Activated CD8-positive, alpha-beta memory T cell treated with anti-CD3 and anti-CD28 coated beads, Interleukin-2, amount 50 U/mL, for 4 hours (primary cell): ENCODE data around the gene CNN2.

Source experiments
- DNase-seq: peaks from one replicate; pipeline ENCODE4 v3.0.0-alpha.2; 2020

The CNN2 gene

DNA sequence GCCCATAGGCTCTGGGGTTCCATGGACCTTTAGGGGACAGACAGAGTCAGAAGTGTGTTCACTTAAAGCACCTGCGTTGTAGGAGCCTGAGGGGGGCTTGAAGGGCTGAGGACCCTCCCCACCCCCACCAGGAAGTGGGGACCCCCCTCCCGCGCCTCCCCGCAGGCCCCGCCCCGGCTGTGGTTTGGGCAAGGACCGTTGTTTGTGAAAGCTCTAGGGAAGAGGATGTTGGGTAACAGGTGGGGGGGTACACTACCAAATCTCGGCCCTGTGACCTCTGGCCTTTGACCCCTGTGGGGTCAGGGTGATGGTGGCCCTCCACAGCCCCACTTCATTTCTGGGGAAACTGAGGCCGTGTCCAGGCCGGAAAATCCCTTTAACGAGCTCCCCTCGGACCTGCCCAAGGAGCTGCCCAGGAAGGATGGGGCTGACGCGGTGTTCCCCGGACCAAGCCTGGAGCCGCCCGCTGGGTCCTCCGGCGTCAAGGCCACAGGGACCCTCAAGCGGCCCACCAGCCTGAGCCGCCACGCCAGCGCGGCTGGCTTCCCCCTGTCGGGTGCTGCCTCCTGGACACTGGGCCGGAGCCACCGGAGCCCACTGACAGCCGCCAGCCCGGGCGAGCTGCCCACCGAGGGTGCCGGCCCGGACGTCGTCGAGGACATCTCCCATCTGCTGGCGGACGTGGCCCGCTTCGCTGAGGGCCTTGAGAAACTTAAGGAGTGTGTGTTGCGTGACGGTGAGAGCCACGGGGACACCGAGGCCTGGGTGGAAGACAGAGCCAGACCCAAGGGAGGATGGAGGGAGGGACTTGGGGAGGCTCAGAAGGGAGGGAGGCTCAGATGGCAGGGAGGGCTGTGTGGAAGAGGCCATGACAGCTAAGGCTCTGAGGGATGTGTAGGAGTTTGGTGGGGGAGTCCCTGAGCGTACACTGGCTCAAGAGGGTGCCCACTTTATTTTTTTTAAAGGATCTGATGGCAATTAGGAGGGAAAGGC is 41.9 kb downstream of the CNN2 start:
- DNase-seq = peak; percentile 72

DNA sequence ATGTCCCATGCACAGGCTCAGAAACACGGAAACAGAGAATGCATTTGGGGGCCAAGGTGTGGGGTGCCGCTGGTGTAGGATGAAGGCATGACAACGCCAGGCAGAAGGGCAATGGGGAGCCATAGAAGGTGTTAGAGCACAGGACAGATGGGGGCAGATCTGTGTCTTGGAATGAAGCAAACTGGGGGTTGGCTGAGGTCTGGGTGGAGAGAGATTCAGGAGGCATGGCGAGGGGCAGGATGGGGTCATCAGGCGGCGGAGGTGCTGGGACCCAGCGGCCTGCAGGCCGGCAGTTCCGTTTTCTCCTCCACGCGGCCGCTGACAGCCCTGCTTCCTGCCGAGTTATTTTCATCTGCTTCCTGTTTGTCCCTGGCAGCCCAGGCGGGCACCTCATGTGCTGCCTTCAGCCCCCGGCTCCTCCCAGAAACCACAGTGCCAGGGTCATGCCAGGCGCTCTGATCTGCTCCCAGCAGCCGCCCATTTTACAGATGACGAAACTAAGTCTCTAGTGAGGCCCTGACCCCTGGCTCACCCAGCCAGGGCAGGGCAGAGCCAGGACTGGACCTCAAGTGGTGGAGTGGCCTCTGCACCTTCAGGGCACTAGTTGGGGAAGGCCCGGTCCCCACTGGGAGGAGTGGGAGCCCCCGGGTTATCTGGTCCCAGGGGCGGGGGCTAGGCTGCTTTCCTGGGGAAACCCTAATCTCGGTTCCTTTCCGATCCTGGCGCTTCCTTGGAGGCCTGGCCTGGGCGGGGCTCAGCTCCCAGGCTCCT is 42.8 kb downstream of the CNN2 start:
- peak; percentile 60 for DNase-seq

DNA sequence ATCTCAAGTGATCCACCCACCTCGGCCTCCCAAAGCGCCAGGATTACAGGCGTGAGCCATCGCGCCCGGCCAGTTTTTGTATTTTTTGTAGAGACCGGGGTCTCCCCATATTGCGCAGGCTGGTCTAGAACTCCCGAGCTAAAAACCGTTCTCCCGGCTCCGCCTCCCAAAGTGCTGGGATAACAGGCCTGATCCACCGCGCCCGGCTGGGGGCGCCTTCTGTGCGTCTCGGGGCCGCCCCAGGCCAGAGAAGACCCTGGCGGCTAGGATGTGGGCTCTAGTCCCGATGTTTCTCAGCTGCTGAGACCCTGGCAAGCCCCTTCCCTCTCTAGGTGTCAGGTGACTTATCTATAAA is 44.1 kb downstream of the CNN2 start:
- DNase-seq = no peak

DNA sequence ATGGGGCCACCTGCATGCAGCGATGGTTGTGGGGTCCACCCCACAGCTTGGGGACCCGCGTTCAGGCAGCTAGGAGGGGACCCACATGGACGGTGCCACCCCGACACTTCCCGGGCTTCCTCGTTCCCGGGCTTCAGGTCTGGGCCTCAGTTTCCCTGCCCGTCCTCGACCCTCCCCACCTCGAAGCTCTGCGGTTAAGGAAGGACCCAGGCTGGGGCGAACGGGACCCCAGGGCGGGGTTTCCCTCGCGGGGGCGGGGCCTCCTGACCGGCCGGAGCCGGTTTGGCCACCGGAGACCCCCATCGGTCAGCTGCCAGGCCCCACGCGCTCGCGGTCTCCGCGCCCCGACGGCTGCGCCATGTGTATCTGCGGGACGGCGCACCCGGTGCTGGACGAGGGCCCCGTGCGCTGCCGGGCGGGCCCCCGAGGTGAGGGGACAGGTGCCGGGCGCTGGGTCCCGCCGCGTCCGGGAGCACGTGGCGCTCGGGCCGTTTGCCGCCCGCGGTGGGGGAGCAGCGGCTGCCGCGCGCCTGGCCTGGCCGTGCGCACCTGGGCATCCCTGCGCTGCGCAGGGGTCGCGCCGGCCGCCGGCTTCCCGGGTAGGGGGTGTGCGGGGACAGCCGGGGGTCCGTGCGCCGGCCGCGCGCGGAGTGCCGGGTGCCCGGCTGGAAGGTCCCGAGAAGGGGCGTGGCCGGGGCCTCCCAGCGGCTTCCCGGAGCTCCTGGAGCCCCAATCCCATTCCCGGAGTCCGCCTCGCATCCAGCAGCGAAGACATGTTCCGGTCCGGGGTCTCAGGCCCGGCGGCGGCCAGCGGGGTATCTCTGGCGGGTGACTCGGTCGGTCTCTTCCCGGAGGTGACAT is 44.8 kb downstream of the CNN2 start:
- DNase-seq = no peak

DNA sequence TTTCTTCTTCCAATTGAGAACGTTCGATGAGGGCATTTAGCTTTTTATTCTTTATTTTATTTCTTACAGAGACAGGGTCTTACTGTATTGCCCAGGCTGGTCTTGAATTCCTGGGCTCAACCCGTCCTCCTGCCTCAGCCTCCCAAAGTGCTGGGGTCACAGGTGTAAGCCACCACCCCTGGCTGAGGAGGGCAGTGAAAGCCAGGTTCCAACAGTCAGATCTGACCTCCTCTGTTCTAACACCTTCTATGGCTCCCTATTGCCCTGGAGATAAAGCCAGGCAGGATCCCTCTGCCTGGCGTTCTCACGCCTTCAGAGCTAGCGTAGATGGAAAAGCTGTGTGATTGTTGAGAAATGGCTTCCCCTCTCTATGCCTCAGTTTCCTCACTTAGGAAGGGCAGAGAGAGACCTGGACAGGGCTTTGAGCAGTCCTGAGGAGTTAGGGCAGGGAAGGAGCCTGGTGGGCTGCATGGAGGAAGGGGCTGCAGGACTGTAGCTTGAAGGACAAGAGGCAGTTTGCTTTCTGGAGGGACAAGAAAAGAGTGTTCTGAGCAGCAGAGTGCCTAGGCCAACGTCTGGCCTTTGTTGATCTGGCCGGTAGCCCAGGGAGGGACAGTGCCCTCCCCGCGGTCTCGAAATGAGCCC is 46.1 kb downstream of the CNN2 start:
- no peak for DNase-seq

DNA sequence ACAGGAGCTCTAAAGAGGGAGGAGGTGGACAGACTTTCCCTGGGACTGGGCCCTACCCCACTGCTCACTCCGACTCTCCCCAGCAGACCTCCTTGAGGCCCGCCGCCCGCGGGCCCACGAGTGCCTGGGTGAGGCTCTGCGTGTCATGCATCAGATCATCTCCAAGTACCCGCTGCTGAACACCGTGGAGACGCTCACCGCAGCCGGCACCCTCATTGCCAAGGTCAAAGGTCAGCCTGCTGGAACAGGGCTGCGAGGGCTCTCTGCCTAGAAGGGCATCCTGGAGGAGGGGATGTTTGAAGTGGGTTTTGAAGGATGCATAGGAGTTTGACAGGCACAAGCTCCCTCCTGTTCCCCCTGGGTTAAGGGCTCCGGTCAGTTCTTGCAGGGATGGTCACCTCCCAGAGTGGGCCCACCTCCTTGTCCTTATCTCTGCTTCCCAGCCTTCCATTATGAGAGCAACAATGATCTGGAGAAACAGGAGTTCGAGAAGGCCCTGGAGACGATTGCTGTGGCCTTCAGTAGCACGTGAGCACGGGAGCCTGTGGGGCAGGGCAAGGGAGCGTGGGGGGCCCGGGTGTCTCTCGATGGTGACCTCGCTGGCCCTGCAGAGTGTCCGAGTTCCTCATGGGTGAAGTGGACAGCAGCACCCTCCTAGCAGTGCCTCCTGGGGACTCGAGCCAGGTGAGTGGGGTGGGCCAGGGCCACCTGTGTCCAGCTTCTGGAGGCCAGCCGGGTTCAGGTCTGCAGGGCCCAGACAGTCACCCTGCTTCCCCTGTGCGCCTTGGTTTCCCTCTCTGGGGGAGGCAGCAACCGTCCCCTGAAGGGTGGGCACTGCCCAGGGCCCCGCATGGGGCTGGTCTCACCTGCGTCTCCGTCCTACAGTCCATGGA is 46.9 kb downstream of the CNN2 start:
- peak; percentile 27 for DNase-seq

DNA sequence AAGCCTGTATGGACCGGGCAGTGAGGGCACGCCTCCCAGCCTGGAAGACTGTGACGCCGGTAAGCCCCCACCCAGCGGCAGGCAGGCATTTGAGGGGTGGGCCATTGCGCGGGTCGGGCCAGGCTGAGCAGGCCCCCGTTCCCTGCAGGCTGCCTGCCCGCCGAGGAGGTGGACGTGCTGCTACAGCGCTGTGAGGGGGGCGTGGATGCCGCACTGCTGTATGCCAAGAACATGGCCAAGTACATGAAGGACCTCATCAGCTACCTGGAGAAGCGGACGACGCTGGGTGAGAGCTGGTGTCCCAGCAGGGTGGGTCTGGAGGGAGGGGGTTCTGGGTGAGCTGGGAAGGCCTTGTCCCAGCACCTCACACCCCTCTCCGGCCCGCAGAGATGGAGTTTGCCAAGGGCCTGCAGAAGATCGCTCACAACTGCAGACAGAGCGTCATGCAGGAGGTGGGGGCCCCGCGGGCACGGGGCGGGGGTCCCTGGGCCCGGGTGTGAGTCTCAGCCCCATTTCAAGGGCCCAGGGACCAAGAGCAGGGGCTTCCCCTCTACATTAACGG is 47.6 kb downstream of the CNN2 start:
- DNase-seq = peak; percentile 25

DNA sequence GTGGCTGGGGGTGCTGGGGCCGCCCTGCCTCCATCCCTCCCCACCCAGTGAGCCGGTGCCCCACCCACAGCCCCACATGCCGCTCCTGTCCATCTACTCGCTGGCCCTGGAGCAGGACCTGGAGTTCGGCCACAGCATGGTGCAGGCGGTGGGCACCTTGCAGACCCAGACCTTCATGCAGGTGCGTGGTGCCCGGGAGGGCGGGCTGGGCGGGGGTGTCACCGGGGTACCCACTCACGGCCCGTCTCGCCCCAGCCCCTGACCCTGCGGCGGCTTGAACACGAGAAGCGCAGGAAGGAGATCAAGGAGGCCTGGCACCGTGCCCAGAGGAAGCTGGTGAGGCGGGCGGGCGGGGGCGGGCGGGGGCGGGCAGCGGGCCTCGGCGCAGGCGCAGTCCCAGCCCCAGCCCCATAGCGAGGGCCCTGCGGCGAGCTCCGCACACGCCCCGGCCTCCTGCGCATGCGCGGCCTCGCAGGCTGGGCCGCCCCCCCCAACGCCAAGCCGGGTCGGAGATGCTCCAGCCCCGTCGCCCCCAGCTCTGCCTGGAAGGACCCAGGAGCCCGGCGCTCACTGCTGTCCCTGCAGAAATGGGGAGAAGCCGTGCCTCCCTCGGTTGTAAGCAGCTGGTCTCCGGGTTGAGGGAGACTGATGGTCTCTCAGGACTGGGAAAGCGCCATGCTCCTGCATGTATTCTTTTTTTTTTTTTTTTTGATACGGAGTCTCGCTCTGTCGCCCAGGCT is 48.3 kb downstream of the CNN2 start:
- DNase-seq = peak; percentile 93

DNA sequence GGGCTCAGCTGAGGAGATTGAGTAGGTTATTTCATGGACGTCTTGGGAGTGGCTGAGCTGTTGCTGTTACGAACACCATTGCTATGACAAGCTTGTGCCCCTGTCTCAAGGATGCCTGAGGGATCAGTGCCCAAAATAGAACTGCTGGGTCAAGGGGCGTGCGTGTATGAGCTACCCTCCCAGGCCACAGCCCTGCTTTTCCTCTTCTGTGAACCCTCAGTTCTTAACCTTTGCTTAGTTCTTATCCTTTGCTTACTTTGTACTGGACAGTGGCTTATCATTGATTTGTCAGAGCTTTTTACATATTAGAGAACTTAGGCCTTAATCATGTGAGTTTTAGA is 49.6 kb downstream of the CNN2 start:
- no peak for DNase-seq

DNA sequence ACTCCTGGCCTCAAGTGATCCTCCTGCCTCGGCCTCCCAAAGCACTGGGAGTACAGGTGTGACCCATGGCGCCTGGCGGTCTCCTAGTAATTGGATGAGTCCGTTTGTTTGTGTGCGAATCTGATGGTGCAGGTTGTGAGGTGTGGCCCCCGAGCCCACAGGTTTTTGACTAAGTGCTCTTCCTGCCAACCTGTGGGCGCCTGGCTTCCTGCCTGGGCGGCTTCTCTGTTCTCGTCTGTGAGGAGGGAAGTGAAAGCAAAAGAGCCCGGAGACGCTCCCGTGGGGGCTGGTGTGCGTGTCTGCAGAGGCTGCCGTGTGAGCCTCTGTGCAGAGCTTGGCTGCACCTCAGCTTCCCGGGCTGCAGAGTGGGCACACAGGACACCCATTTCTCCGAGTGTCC is 50.5 kb downstream of the CNN2 start:
- peak; percentile 90 for DNase-seq

DNA sequence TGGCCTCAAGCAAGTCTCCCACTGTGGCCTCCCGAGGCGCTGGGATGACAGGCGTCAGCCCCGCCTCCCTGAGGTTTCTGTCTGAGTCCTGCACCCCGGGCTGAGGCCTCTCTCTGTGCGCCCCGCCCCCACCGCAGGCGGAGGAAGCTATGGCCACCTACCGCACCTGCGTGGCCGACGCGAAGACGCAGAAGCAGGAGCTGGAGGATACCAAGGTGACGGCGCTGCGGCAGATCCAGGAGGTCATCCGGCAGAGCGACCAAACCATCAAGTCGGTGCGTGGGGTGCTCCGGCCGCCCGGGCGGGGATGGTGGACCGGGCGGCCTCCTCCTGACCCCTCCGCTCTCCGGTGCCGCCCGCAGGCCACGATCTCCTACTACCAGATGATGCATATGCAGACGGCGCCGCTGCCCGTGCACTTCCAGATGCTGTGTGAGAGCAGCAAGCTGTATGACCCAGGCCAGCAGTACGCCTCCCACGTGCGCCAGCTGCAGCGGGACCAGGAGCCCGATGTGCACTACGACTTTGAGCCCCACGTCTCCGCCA is 53.2 kb downstream of the CNN2 start:
- peak; percentile 42 for DNase-seq

DNA sequence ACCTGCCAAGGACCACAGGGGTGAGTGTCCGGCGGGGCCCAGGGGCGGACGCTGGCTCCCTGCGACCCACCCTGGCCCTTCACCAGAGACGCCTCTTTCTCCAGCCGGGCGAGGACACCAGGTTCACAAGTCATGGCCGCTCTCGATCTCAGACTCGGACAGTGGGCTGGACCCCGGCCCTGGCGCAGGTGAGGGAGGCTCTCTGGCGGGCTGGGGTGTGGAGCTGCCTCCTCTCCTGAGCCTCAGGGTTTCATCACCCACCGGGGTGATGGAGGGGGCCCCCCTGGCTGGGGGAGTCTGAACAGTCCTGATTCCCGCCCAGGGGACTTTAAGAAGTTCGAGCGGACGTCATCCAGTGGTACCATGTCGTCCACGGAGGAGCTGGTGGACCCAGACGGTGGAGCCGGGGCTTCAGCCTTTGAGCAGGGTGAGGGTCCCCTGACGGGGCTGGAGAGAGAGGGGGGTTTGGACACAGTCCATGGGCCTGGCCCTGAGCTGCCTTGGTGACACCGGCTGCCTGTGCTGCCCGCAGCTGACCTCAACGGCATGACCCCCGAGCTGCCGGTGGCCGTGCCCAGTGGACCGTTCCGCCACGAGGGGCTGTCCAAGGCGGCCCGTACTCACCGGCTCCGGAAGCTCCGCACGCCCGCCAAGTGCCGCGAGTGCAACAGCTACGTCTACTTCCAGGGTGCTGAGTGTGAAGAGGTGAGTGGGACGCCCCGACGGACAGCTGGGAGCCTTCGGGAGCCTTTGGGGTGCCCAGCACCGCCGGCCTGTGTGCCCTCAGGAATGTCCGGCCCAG is 54.2 kb downstream of the CNN2 start:
- peak; percentile 21 for DNase-seq

DNA sequence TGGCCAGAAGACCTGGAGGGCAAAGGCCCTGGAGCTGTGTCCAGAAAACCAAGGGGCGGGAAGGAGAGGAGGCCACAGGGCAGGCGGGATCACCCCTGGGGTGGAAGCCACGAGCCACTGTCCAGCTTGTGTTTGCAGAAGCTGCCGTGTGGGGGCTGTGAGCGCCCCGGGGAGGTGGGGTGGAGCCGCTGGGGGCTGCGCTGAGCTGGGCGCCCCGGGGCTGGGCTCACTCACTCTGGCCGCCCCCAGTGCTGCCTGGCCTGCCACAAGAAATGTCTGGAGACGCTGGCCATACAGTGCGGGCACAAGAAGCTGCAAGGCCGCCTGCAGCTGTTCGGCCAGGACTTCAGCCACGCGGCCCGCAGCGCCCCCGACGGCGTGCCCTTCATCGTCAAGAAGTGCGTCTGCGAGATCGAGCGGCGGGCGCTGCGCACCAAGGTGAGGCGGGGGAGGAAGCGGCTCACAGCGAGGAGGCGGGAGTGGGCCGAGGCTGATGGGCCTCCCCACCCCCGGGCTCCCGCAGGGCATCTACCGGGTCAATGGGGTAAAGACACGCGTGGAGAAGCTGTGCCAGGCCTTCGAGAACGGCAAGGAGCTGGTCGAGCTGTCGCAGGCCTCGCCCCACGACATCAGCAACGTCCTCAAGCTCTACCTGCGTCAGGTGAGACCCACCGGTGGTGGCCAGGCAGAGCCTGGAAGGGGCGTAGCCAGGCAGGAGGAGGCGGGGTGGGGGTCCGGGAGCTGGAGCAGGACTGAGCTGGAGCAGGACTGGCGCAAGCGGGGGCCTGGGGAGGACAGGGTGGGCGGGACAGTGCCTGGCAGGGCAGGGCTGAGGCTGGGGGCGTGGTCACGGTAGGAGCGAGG is 55.1 kb downstream of the CNN2 start:
- peak; percentile 16 for DNase-seq

DNA sequence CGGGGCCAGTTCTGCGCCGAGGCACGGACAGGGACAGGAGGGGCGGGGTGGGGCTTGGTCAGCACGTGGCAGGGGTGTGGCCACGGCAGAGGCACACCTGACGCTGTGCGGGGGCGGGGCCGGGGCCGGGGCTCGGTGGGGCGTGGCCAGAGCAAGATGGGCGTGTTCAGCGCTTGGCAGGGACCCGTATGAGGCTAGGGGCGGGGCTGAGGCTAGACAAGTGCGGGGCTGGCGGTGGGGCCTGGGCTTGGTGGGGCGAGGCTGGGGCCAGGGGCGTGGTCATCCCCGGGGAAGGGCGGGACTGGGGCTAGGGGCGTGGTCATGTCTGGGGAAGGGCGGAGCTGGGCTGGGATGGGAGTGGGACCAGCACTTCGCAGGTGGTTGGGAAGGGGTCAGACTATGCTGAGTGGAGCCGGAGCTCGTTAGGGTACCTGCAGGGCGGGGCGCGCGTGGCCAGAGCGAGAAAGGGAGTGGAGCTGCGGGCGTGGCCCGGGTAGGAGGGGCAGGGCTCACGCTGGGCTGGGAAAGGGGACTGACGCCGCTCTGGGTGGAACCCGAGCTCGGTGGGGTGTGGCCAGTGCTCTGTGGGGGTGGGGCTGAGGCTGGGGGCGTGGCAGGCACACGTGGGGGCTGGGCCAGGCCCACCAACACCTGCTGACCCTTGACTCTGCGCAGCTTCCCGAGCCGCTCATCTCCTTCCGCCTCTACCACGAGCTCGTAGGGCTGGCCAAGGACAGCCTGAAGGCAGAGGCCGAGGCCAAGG is 55.9 kb downstream of the CNN2 start:
- peak; percentile 64 for DNase-seq

DNA sequence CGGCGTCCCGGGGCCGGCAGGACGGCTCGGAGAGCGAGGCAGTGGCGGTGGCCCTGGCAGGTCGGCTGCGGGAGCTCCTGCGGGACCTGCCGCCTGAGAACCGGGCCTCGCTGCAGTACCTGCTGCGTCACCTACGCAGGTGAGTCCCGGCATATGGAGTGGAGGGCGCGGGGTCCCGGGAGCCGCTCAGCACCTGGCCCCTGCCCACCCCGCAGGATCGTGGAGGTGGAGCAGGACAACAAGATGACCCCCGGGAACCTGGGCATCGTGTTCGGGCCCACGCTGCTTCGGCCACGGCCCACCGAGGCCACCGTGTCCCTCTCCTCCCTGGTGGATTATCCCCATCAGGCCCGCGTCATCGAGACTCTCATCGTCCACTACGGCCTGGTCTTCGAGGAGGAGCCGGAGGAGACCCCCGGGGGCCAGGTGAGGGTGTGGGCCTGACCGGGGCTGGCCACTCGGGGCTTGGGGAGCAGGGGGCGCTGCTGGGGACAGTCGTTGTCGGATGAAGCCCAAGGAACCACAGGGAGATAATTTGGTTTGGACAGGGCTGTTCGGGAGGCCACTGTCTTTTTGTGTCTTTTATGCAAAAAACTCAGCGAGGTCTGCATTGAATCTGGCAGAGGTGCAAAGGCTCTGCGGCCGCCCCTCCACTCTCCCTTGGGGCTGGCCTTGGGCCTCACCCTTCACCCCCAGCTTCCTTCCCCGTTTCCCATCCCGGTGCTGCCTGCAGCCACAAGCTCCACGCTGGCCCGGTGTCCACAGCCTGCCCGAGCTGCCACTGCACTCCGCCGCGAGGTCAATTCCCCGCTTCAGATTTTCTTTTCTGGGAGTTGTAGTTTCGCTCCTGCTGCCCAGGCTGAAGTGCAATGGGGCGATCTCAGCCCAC is 56.8 kb downstream of the CNN2 start:
- peak; percentile 15 for DNase-seq
